ENCODE measurements around the gene GCN1. TPM values are rescaled to one million over a fixed set of nuclear protein-coding genes. Genes with fewer than 3 reads are reported as not detected.

Gene GCN1
- polyA plus RNA-seq, 1 experiment, result 59.7 TPM

DNA sequence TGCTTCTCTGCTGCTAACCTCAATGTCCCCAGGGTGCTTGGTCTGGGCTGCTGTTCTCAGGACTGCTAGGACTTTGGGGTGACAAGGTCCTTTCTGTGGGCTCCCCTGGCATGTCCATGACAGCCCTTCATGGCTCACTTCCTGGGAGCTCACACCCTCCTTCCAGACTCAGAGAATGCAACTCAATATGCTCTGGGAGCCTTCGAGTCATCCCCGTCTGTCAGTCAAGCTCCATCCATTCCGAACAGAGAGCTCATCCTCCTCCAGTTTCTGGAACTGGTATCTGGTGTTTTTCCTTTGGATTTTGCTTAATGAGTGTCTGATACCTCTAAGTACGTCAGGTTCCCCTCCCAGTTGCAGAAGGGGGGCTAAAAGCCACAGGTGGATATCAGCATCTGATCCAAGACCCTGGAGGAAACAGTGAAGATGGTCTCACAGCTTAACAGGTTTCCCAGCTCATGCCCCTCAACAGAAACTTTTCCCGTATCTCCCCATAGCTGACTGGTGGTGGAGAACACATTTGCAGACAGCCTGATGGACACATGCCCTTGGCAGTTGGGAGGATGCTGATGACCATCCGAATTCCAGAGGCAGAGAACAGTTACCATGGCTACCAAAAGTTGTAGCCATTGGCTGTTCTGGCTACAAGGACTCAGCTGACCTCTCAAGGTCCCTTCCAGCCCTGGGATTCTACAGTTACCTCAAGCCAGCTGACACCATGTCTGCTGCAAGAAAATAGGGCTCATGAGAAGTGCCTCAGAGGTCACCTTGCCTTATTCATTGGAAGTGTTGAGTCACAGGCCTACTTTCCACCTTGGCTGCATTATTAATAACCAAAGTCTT, 68.5 kb downstream of the GCN1 start:
- Histone ChIP-seq H3K36me3 (ENCODE audit: control insufficient read depth, insufficient read depth, low read length) (peaks cover 23% of the 10 kb centered on the region), H3K4me3 (ENCODE audit: low read depth, low read length) (no peak overlapping the region), H3K27me3 (ENCODE audit: control insufficient read depth, insufficient read depth, low read length) (no peaks in the 10 kb centered on the region)
- DNase-seq (ENCODE audit: low read depth), result no peak
- CTCF ChIA-PET, result no interaction called here
- TF ChIP-seq, protein P1, sequence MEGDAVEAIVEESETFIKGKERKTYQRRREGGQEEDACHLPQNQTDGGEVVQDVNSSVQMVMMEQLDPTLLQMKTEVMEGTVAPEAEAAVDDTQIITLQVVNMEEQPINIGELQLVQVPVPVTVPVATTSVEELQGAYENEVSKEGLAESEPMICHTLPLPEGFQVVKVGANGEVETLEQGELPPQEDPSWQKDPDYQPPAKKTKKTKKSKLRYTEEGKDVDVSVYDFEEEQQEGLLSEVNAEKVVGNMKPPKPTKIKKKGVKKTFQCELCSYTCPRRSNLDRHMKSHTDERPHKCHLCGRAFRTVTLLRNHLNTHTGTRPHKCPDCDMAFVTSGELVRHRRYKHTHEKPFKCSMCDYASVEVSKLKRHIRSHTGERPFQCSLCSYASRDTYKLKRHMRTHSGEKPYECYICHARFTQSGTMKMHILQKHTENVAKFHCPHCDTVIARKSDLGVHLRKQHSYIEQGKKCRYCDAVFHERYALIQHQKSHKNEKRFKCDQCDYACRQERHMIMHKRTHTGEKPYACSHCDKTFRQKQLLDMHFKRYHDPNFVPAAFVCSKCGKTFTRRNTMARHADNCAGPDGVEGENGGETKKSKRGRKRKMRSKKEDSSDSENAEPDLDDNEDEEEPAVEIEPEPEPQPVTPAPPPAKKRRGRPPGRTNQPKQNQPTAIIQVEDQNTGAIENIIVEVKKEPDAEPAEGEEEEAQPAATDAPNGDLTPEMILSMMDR (IDR thresholded peaks at IDR 0.05; ENCODE audit: insufficient read depth, low read depth, low read length), result no peak
- POLR2A ChIA-PET, result no interaction called here

DNA sequence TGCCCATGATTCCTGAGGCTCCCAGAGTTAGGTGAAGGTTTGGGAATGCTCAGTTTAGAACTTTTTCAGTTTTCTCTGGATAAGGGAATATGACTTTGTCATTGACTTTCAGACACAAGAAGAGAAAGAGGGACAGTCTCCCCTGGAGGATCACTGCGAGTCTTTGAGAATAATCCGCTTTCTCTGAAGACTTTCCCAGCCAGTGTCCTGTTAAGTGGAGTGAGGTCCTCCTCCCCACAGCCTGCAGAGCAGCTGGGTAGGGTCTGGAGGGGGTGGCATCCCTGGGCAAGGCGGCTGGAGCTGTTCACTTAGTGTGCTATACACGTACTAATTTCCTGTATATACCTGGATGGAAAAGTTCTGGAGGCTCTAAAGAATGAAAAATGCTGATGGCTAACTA, 69.5 kb downstream of the GCN1 start:
- ChIA-PET POLR2A (no interaction called here), CTCF (no interaction called here)
- no peak overlapping the region for H3K4me3 ChIP-seq (ENCODE audit: low read depth, low read length)
- no peak for DNase-seq (ENCODE audit: low read depth)
- no peaks in the 10 kb centered on the region for H3K27me3 ChIP-seq (ENCODE audit: control insufficient read depth, insufficient read depth, low read length)
- H3K36me3 ChIP-seq (ENCODE audit: control insufficient read depth, insufficient read depth, low read length), result peaks cover 14% of the 10 kb centered on the region
- TF ChIP-seq, protein P1 (IDR thresholded peaks at IDR 0.05; ENCODE audit: insufficient read depth, low read depth, low read length), result no peak

DNA sequence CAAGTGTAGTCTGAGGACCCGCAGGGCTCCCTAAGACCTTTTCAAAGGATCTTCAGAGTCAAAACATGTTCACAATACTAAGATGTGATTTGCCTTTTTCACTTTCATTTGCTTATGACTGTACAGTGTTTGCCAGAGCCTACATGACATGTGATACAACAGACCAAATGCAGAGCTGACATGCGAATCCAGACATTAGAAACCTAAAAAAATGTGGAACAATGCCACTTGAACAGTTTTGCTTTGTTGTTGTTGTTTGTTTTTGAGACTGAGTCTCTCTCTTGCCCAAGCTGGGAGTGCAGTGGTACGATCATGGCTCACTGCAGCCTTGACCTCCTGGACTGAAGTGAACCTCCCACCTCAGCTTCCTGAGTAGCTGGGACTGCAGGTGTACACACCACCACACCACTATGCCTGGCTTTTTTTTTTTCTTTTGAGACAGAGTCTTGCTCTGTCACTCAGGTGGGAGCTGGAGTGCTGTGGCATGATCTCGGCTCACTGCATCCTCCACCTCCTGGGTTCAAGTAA, 72.7 kb downstream of the GCN1 start:
- POLR2A ChIA-PET, result no interaction called here
- Histone ChIP-seq H3K36me3 (ENCODE audit: control insufficient read depth, insufficient read depth, low read length) (no peaks in the 10 kb centered on the region), H3K4me3 (ENCODE audit: low read depth, low read length) (no peak overlapping the region), H3K27me3 (ENCODE audit: control insufficient read depth, insufficient read depth, low read length) (no peaks in the 10 kb centered on the region)
- TF ChIP-seq, protein P1 (IDR thresholded peaks at IDR 0.05; ENCODE audit: insufficient read depth, low read depth, low read length), result no peak
- DNase-seq (ENCODE audit: low read depth), result no peak
- CTCF ChIA-PET, result no interaction called here

DNA sequence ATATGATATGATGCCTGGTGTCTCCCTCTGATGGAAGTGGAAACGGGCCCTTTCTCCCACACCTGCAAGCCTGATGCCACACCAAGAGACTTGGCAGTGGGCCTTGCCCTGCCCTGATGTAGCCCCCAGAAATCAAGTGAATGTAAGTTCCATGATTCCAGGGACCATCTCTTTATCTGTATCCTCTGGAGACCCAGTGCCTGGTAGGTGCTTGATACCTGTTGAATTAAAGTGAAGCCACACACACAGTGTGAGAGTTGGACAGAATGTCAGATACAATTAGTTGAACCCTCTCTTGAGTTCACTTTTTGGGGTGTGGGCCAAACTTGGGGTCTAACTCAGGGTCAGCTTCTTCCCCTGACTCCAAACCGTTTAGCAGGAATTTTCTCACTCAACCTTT, 73.2 kb downstream of the GCN1 start:
- no peak for DNase-seq (ENCODE audit: low read depth)
- CTCF ChIA-PET, result no interaction called here
- POLR2A ChIA-PET, result no interaction called here

More for the DNA sequence above, 73.2 kb downstream of the GCN1 start:
- Histone ChIP-seq H3K27me3 (ENCODE audit: control insufficient read depth, insufficient read depth, low read length) (no peaks in the 10 kb centered on the region), H3K36me3 (ENCODE audit: control insufficient read depth, insufficient read depth, low read length) (no peaks in the 10 kb centered on the region), H3K4me3 (ENCODE audit: low read depth, low read length) (no peak overlapping the region)
- TF ChIP-seq, protein P1 (IDR thresholded peaks at IDR 0.05; ENCODE audit: insufficient read depth, low read depth, low read length), result no peak

Measured in BJ (cell line).